Fibroblast of the aortic adventitia (primary cell): Measurements from ENCODE around the gene CCL16. TPM values are rescaled to one million over a fixed set of nuclear protein-coding genes. Genes with fewer than 3 reads are reported as not detected.

Experiments used
- DNase-seq: peaks from one replicate; pipeline ENCODE4 v3.0.0-alpha.2; 2010; ENCODE audit warnings: low read depth
- H3K4me3 ChIP-seq: 2 replicates; pipeline ENCODE4 v1.5.1; 2011; ENCODE audit warnings: low read depth, mild to moderate bottlenecking, control low read depth, low read length, moderate library complexity
- CTCF ChIP-seq: IDR thresholded peaks from 2 replicates; pipeline ENCODE4 v1.5.1; 2011; ENCODE audit warnings: mild to moderate bottlenecking, low read length, control low read depth, inconsistent platforms; ENCODE audit not compliant: insufficient read depth
- total RNA-seq: library from RNA; depleted of rRNA; stranded (reverse); fragments of >200 nt; gene quantifications from 2 replicates; pipeline ENCODE4 v1.2.3, GENCODE V29; 2012; ENCODE audit warnings: low replicate concordance

Gene CCL16
- total RNA-seq, 1 donor: not detected

- no peak for DNase-seq
- H3K4me3 ChIP-seq: no peak overlapping the region
- TF ChIP-seq CTCF: no peak
Measured at GRCh38 chr17:35965272-35965671, 16.0 kb downstream of the CCL16 start.

GRCh38 chr17:35963663-35964062 is 17.6 kb downstream of the CCL16 start:
- DNase-seq: no peak
- no peak overlapping the region for H3K4me3 ChIP-seq
- no peak for TF ChIP-seq CTCF

GRCh38 chr17:35953720-35954119 is 27.6 kb downstream of the CCL16 start:
- DNase-seq: no peak
- TF ChIP-seq CTCF: no peak
- no peak overlapping the region for H3K4me3 ChIP-seq

- H3K4me3 ChIP-seq: no peak overlapping the region
- TF ChIP-seq CTCF: no peak
- DNase-seq: no peak
Measured at GRCh38 chr17:35949401-35949800, 31.9 kb downstream of the CCL16 start.

- no peak for DNase-seq
- H3K4me3 ChIP-seq: no peak overlapping the region
- no peak for TF ChIP-seq CTCF
Measured at GRCh38 chr17:35948092-35948491, 33.2 kb downstream of the CCL16 start.

- DNase-seq: peak; percentile 38
- peak; percentile 88 for TF ChIP-seq CTCF
- peak overlapping the region; percentile 13 for H3K4me3 ChIP-seq
Measured at GRCh38 chr17:35947156-35947585, 34.1 kb downstream of the CCL16 start.

GRCh38 chr17:35944151-35944550 is 37.1 kb downstream of the CCL16 start:
- no peak overlapping the region for H3K4me3 ChIP-seq
- DNase-seq: no peak
- no peak for TF ChIP-seq CTCF
